ENCODE data around the gene EDN1. TPM values are rescaled to one million over a fixed set of nuclear protein-coding genes. Genes with fewer than 3 reads are reported as not detected.
A peak's percentile ranks its signal among the peaks of the same experiment; 100 is the strongest.

EDN1 gene
- total and polyA plus RNA-seq, 7 donors, result 3.9 to 9.8 (median 6.4) TPM

- peaks cover 0 to 15% (median 8%) of the 10 kb centered on the region in 4 donors for H3K4me1 ChIP-seq
- no peak overlapping the region for H3K4me3 ChIP-seq
- no peaks in the 10 kb centered on the region for H3K27me3 ChIP-seq
- TF ChIP-seq CTCF (IDR thresholded peaks at IDR 0.05), result no peak
- TF ChIP-seq POLR2AphosphoS5 (IDR thresholded peaks at IDR 0.05), result no peak
- TF ChIP-seq EP300 (IDR thresholded peaks at IDR 0.05), result no peak
- TF ChIP-seq POLR2A (IDR thresholded peaks at IDR 0.05), result no peak
- no peaks in the 10 kb centered on the region for H3K36me3 ChIP-seq
- intact Hi-C loops (cut with DNase I), result no loop called here
- DNase-seq, result no peak
- WGBS, 2 donors, result 22 to 56% methylated on average over 6 of the region's 6 CpGs
- peak overlapping the region in 1 of 4 donors; percentile 11 for H3K27ac ChIP-seq
- H3K9me3 ChIP-seq, result no peaks in the 10 kb centered on the region
Measured at GRCh38 chr6:12245763-12246718, 44.1 kb upstream of the EDN1 start.

DNA sequence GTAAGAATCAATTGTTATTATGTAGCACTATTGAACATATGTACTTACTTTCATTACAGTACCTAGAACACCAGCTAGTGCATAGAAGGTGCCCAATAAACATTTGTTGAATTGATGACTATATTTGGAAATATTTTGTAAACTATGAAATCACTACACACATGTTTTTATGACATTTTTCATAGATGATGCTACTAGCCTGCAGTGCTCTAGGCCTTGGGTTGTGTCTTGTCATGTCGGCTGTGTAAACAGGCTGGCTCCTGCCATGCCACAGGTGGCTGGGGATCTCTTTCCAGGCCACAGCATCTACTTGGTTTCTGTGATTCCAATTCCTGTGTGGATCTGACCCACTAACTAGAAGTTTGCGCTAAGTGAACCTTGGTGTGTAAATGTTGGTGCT lies 43.3 kb upstream of the EDN1 start:
- Histone ChIP-seq H3K27ac (no peak overlapping the region), H3K4me1 (peaks cover 0 to 15% (median 8%) of the 10 kb centered on the region in 4 donors), H3K9me3 (no peaks in the 10 kb centered on the region), H3K36me3 (no peaks in the 10 kb centered on the region), H3K27me3 (no peaks in the 10 kb centered on the region), H3K4me3 (no peak overlapping the region)
- 94% methylated on average over 2 of the region's 2 CpGs for WGBS, 2 donors
- DNase-seq, result no peak
- TF ChIP-seq POLR2AphosphoS5 (IDR thresholded peaks at IDR 0.05) (no peak), EP300 (IDR thresholded peaks at IDR 0.05) (no peak), POLR2A (IDR thresholded peaks at IDR 0.05) (no peak), CTCF (IDR thresholded peaks at IDR 0.05) (no peak)
- intact Hi-C loops (cut with DNase I), result no loop called here

GRCh38 chr6:12249541-12250382 lies 40.4 kb upstream of the EDN1 start:
- DNase-seq, result no peak
- Histone ChIP-seq H3K4me3 (no peak overlapping the region), H3K27me3 (no peaks in the 10 kb centered on the region), H3K27ac (no peak overlapping the region), H3K9me3 (no peaks in the 10 kb centered on the region), H3K36me3 (no peaks in the 10 kb centered on the region), H3K4me1 (peaks cover 0 to 15% (median 8%) of the 10 kb centered on the region in 4 donors)
- WGBS, 2 donors, result 15 to 63% methylated on average over 4 of the region's 4 CpGs
- TF ChIP-seq POLR2A (IDR thresholded peaks at IDR 0.05) (no peak), EP300 (IDR thresholded peaks at IDR 0.05) (no peak), CTCF (IDR thresholded peaks at IDR 0.05) (no peak), POLR2AphosphoS5 (IDR thresholded peaks at IDR 0.05) (no peak)
- intact Hi-C loops (cut with DNase I), result no loop called here

DNA sequence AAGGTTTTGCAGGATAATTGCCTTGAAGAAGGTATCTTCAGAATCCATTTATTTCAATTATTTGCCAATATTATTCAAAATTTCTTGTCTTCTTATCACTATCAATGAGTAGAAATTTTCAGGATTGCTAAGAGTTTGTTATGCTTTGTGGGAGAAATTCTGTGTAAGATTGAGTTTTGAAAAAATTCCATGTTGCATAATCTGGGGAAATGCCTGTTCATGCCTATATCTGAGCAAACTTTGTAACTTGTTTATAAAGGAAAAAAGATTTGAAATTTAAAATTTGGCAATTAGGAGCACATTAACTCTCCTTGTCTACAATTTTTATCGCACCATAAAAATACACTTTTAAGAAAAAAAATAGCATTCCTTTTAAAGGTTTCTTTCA lies 39.8 kb upstream of the EDN1 start:
- DNase-seq, result no peak
- 97 to 98% methylated on average over 1 of the region's 1 CpG for WGBS, 2 donors
- no peaks in the 10 kb centered on the region for H3K9me3 ChIP-seq
- no peak overlapping the region for H3K4me3 ChIP-seq
- no peak overlapping the region for H3K27ac ChIP-seq
- no peaks in the 10 kb centered on the region for H3K27me3 ChIP-seq
- TF ChIP-seq POLR2AphosphoS5 (IDR thresholded peaks at IDR 0.05) (no peak), CTCF (IDR thresholded peaks at IDR 0.05) (no peak), POLR2A (IDR thresholded peaks at IDR 0.05) (no peak), EP300 (IDR thresholded peaks at IDR 0.05) (no peak)
- peaks cover 0 to 10% (median 7%) of the 10 kb centered on the region in 4 donors for H3K4me1 ChIP-seq
- no peaks in the 10 kb centered on the region for H3K36me3 ChIP-seq
- intact Hi-C loops (cut with DNase I), result no loop called here

All from sigmoid colon (tissue), 7 donors.